Caco-2 (cell line): ENCODE measurements around the gene ADD3. TPM values are rescaled to one million over a fixed set of nuclear protein-coding genes. Genes with fewer than 3 reads are reported as not detected.

ENCODE experiments used
- BruUV-seq: library from RNA; stranded (reverse); fragments of 400-500 nt; replicated peaks from 2 replicates; lab custom pipeline; 2021; lab: Mats Ljungman, UMichigan
- CTCF ChIA-PET: fragments of 300-600 bp; sonication (Branson Sonifier 250); formaldehyde crosslinking; loops from one replicate; lab custom pipeline; 2022; ENCODE audit warnings: antibody characterized with exemption; lab: Charles Lee
- POLR2A ChIA-PET: fragments of 300-600 bp; sonication (Branson Sonifier 250); formaldehyde crosslinking; loops from one replicate; lab custom pipeline; 2022; ENCODE audit warnings: antibody characterized with exemption; lab: Charles Lee
- DNase-seq, 2 experiments: peaks; one replicate each; pipeline versions ENCODE4 v3.0.0 to v3.0.0-alpha.2; 2020 to 2022
- H3K27me3 ChIP-seq: replicated peaks from 2 replicates; pipeline ENCODE4 v1.6.0; 2011; ENCODE audit warnings: low read length; ENCODE audit not compliant: control insufficient read depth, insufficient read depth
- H3K36me3 ChIP-seq: 2 replicates; pipeline ENCODE4 v1.5.1; 2011; ENCODE audit warnings: low read length; ENCODE audit not compliant: control insufficient read depth, insufficient read depth
- H3K4me1 ChIP-seq: fragments of 250-450 bp; sonication (Bioruptor Pico); 2 replicates; pipeline ENCODE4 v1.5.1; 2020; ENCODE audit warnings: mild to moderate bottlenecking
- H3K4me3 ChIP-seq: 2 replicates; pipeline ENCODE4 v1.5.1; 2011; ENCODE audit warnings: low read depth, mild to moderate bottlenecking, control low read depth, low read length
- H3K9me3 ChIP-seq: fragments of 250-450 bp; sonication (Bioruptor Pico); 2 replicates; pipeline ENCODE4 v1.5.1; 2020; ENCODE audit warnings: mild to moderate bottlenecking, moderate library complexity
- H3K27ac Mint-ChIP-seq: one replicate; pipeline ENCODE4 v1.8.0; 2022; ENCODE audit warnings: mixed read lengths; ENCODE audit not compliant: unreplicated experiment
- H3K27me3 Mint-ChIP-seq: one replicate; pipeline ENCODE4 v1.8.0; 2022; ENCODE audit warnings: mixed read lengths; ENCODE audit not compliant: insufficient read depth, unreplicated experiment
- H3K36me3 Mint-ChIP-seq: one replicate; pipeline ENCODE4 v1.8.0; 2022; ENCODE audit warnings: mild to moderate bottlenecking, mixed read lengths; ENCODE audit not compliant: insufficient read depth, unreplicated experiment
- H3K4me1 Mint-ChIP-seq: one replicate; pipeline ENCODE4 v1.8.0; 2022; ENCODE audit warnings: low read depth, mixed read lengths; ENCODE audit not compliant: unreplicated experiment
- H3K4me3 Mint-ChIP-seq: one replicate; pipeline ENCODE4 v1.8.0; 2022; ENCODE audit warnings: mild to moderate bottlenecking, moderate library complexity, mixed read lengths; ENCODE audit not compliant: unreplicated experiment
- H3K9me3 Mint-ChIP-seq: one replicate; pipeline ENCODE4 v1.8.0; 2022; ENCODE audit warnings: mixed read lengths; ENCODE audit not compliant: unreplicated experiment
- CTCF ChIP-seq, 2 experiments: fragments of 200-600 bp in 1 of 2; IDR thresholded peaks; 1 replicate in 1 of 2; 2 replicates in 1 of 2; pipeline versions ENCODE4 v1.5.1 to v1.8.0; 2011 to 2022; ENCODE audit warnings: antibody characterized with exemption in 1 of 2, control low read depth in 1 of 2, inconsistent platforms in 1 of 2, low read depth in 1 of 2, low read length in 1 of 2, mild to moderate bottlenecking in 1 of 2, moderate library complexity in 1 of 2; ENCODE audit not compliant: insufficient read depth in 1 of 2, severe bottlenecking in 1 of 2, unreplicated experiment in 1 of 2
- intact Hi-C: fragments of 100-400 bp; cut with micrococcal nuclease; formaldehyde crosslinking; loops from one replicate; pipeline ENCODE4 v1.10.0; 2022; ENCODE audit not compliant: unreplicated experiment
- total RNA-seq: library from RNA; stranded (reverse); gene quantifications from 2 replicates; pipeline ENCODE4 v1.2.3, GENCODE V29; 2022

ADD3 gene
- total RNA-seq, 1 experiment from 2014 or later = 264 TPM

GRCh38 chr10:110174201-110174600 is 166.4 kb downstream of the ADD3 start:
- intact Hi-C loops = no loop called here
- no peak overlapping the region for H3K4me3 ChIP-seq
- H3K4me1 ChIP-seq = peaks cover 6% of the 10 kb centered on the region
- Mint-ChIP-seq H3K4me3 (no peak overlapping the region), H3K36me3 (no peaks in the 10 kb centered on the region), H3K27me3 (no peaks in the 10 kb centered on the region), H3K27ac (no peak overlapping the region), H3K9me3 (no peaks in the 10 kb centered on the region), H3K4me1 (peaks cover 15% of the 10 kb centered on the region)
- no peaks in the 10 kb centered on the region for H3K9me3 ChIP-seq
- no peaks in the 10 kb centered on the region for H3K36me3 ChIP-seq
- H3K27me3 ChIP-seq = no peaks in the 10 kb centered on the region
- no peak for DNase-seq
- POLR2A ChIA-PET = no interaction called here
- CTCF ChIA-PET = no interaction called here
- TF ChIP-seq CTCF (IDR thresholded peaks at IDR 0.05; ENCODE audit: insufficient read depth in 1 of 2, low read depth in 1 of 2, low read length in 1 of 2, severe bottlenecking in 1 of 2, unreplicated experiment in 1 of 2) = no peak
- no TSS peak for BruUV-seq

GRCh38 chr10:110174816-110175215 is 167.0 kb downstream of the ADD3 start:
- no peak for TF ChIP-seq CTCF (IDR thresholded peaks at IDR 0.05; ENCODE audit: insufficient read depth in 1 of 2, low read depth in 1 of 2, low read length in 1 of 2, severe bottlenecking in 1 of 2, unreplicated experiment in 1 of 2)

GRCh38 chr10:110175406-110175805 is 167.6 kb downstream of the ADD3 start:
- H3K27ac Mint-ChIP-seq = no peak overlapping the region
- intact Hi-C loops = no loop called here
- Histone ChIP-seq H3K4me1 (peaks cover under 1% of the 10 kb centered on the region; the same call in 1 of the 2 replicates), H3K36me3 (no peaks in the 10 kb centered on the region), H3K27me3 (no peaks in the 10 kb centered on the region), H3K4me3 (no peak overlapping the region), H3K9me3 (no peaks in the 10 kb centered on the region)
- H3K4me1 Mint-ChIP-seq = peaks cover 7% of the 10 kb centered on the region
- DNase-seq = no peak
- CTCF ChIA-PET = no interaction called here
- no peak overlapping the region for H3K4me3 Mint-ChIP-seq
- H3K27me3 Mint-ChIP-seq = no peaks in the 10 kb centered on the region
- no peaks in the 10 kb centered on the region for H3K36me3 Mint-ChIP-seq
- no peaks in the 10 kb centered on the region for H3K9me3 Mint-ChIP-seq
- TF ChIP-seq CTCF (IDR thresholded peaks at IDR 0.05; ENCODE audit: insufficient read depth in 1 of 2, low read depth in 1 of 2, low read length in 1 of 2, severe bottlenecking in 1 of 2, unreplicated experiment in 1 of 2) = no peak
- no TSS peak for BruUV-seq
- POLR2A ChIA-PET = no interaction called here

More at GRCh38 chr10:110174816-110175215, 167.0 kb downstream of the ADD3 start:
- CTCF ChIA-PET = no interaction called here
- POLR2A ChIA-PET = no interaction called here
- no peak for DNase-seq
- no peak overlapping the region for H3K4me3 ChIP-seq
- BruUV-seq = no TSS peak
- peaks cover 9% of the 10 kb centered on the region for H3K4me1 Mint-ChIP-seq
- H3K9me3 Mint-ChIP-seq = no peaks in the 10 kb centered on the region
- no peaks in the 10 kb centered on the region for H3K27me3 Mint-ChIP-seq
- no peaks in the 10 kb centered on the region for H3K27me3 ChIP-seq
- H3K27ac Mint-ChIP-seq = no peak overlapping the region
- intact Hi-C loops = no loop called here
- no peaks in the 10 kb centered on the region for H3K9me3 ChIP-seq
- no peaks in the 10 kb centered on the region; the same call in 1 of the 2 replicates for H3K4me1 ChIP-seq
- no peak overlapping the region for H3K4me3 Mint-ChIP-seq
- H3K36me3 Mint-ChIP-seq = no peaks in the 10 kb centered on the region
- H3K36me3 ChIP-seq = no peaks in the 10 kb centered on the region
